PFSK-1 (cell line): ENCODE measurements around the gene TMEM158.

Experiments
- FOXP2 ChIP-seq: optimal IDR thresholded peaks from 2 replicates; pipeline ENCODE3; 2011; ENCODE audit warnings: borderline replicate concordance, control low read depth, inconsistent platforms; ENCODE audit not compliant: insufficient read depth; ENCODE audit errors: extremely low read length, extremely low read depth
- POLR2AphosphoS5 ChIP-seq: IDR thresholded peaks from 2 replicates; pipeline ENCODE4 v1.6.1; 2012; ENCODE audit warnings: low read depth, mild to moderate bottlenecking, control low read depth, low read length, moderate library complexity
- REST ChIP-seq, 2 experiments: IDR thresholded peaks; 2 replicates each; pipeline versions ENCODE4 v1.6.1 to v1.8.0; 2011 to 2012; ENCODE audit warnings: low read depth in 2 of 2, low read length in 2 of 2, control low read depth in 1 of 2, inconsistent platforms in 1 of 2, mild to moderate bottlenecking in 1 of 2, moderate library complexity in 1 of 2; ENCODE audit not compliant: insufficient read depth in 1 of 2
- SIN3A ChIP-seq: IDR thresholded peaks from 2 replicates; pipeline ENCODE4 v1.6.1; 2012; ENCODE audit warnings: mild to moderate bottlenecking, low read length, moderate library complexity, borderline replicate concordance; ENCODE audit not compliant: insufficient read depth
- TAF1 ChIP-seq: IDR thresholded peaks from 2 replicates; pipeline ENCODE4 v1.6.1; 2012; ENCODE audit warnings: low read length, control low read depth, borderline replicate concordance; ENCODE audit not compliant: insufficient read depth

TMEM158 gene

GRCh38 chr3:45272032-45272810 is 46.1 kb upstream of the TMEM158 start:
- TF ChIP-seq POLR2AphosphoS5 = no peak
- no peak for TF ChIP-seq FOXP2
- TF ChIP-seq TAF1 = no peak
- TF ChIP-seq SIN3A = no peak

- no peak for TF ChIP-seq TAF1
- no peak for TF ChIP-seq SIN3A
- TF ChIP-seq REST (IDR thresholded peaks at IDR 0.05; ENCODE audit: insufficient read depth in 1 of 2, low read depth in 2 of 2, low read length in 2 of 2) = no peak
- TF ChIP-seq FOXP2 = no peak
- no peak for TF ChIP-seq POLR2AphosphoS5
Measured at GRCh38 chr3:45269952-45270351, 43.9 kb upstream of the TMEM158 start.

GRCh38 chr3:45267097-45267496 is 41.0 kb upstream of the TMEM158 start:
- no peak for TF ChIP-seq REST (IDR thresholded peaks at IDR 0.05; ENCODE audit: insufficient read depth in 1 of 2, low read depth in 2 of 2, low read length in 2 of 2)
- TF ChIP-seq FOXP2 = no peak
- no peak for TF ChIP-seq POLR2AphosphoS5
- TF ChIP-seq SIN3A = no peak
- TF ChIP-seq TAF1 = no peak

- TF ChIP-seq TAF1 (no peak), FOXP2 (no peak), POLR2AphosphoS5 (no peak), REST (IDR thresholded peaks at IDR 0.05; ENCODE audit: insufficient read depth in 1 of 2, low read depth in 2 of 2, low read length in 2 of 2) (no peak), SIN3A (no peak)
Measured at GRCh38 chr3:45261333-45262110, 35.4 kb upstream of the TMEM158 start.

GRCh38 chr3:45259133-45259532 is 33.0 kb upstream of the TMEM158 start:
- TF ChIP-seq POLR2AphosphoS5 (no peak), TAF1 (no peak), FOXP2 (no peak), REST (IDR thresholded peaks at IDR 0.05; ENCODE audit: insufficient read depth in 1 of 2, low read depth in 2 of 2, low read length in 2 of 2) (no peak), SIN3A (no peak)
